Measurements from ENCODE around the gene GAPVD1. TPM values are rescaled to one million over a fixed set of nuclear protein-coding genes. Genes with fewer than 3 reads are reported as not detected.
"Not testable (repeated sequence)": the region's sequence is repeated elsewhere in the genome, so short reads cannot be mapped to it uniquely, and the experiment has no call there.

Gene GAPVD1
- total RNA-seq, 1 experiment from 2014 or later, result 70.3 TPM

DNA sequence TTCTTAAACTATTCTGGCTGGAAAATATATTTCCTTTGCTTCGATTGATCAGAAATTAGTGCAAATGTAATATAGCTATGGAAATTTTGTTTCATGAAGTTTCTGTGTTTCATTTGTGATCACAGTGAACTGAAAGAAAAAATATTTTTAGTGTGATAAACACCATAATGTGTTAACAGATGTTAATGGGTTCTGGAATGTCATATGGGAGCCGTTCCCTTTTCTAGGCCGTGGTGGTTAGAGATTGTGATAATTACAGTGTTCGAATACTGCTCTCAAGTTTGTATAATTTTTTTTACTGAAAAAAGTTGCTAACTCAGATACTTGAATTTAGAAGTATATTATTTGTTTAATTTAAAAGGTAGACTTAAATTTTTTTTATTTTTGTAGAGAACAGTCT lies 19.3 kb downstream of the GAPVD1 start:
- Histone ChIP-seq H3K79me2 (ENCODE audit: low read depth) (peaks cover 84% of the 10 kb centered on the region), H3K9me3 (ENCODE audit: insufficient read depth, low read depth) (no peaks in the 10 kb centered on the region), H3K36me3 (ENCODE audit: low read depth) (no peaks in the 10 kb centered on the region; the same call in 1 of the 2 replicates), H3K9me2 (ENCODE audit: insufficient read depth) (no peaks in the 10 kb centered on the region), H3K4me2 (no peak overlapping the region), H3K27ac (no peak overlapping the region), H3F3A (ENCODE audit: insufficient read depth, low read depth) (peaks cover 27% of the 10 kb centered on the region; the same call in 1 of the 2 replicates), H3K4me3 (no peak overlapping the region), H4K20me1 (ENCODE audit: insufficient read depth) (peaks cover 50% of the 10 kb centered on the region), H3K4me1 (replicated peaks; ENCODE audit: insufficient read depth) (peaks cover 12% of the 10 kb centered on the region), H3K27me3 (ENCODE audit: insufficient read depth, low read depth) (no peaks in the 10 kb centered on the region), H2AFZ (no peak overlapping the region)
- no TSS peak for BruUV-seq (replicated peaks)
- POLR2A ChIA-PET (ENCODE audit: unreplicated experiment), result no interaction called here
- TF ChIP-seq, protein P1, sequence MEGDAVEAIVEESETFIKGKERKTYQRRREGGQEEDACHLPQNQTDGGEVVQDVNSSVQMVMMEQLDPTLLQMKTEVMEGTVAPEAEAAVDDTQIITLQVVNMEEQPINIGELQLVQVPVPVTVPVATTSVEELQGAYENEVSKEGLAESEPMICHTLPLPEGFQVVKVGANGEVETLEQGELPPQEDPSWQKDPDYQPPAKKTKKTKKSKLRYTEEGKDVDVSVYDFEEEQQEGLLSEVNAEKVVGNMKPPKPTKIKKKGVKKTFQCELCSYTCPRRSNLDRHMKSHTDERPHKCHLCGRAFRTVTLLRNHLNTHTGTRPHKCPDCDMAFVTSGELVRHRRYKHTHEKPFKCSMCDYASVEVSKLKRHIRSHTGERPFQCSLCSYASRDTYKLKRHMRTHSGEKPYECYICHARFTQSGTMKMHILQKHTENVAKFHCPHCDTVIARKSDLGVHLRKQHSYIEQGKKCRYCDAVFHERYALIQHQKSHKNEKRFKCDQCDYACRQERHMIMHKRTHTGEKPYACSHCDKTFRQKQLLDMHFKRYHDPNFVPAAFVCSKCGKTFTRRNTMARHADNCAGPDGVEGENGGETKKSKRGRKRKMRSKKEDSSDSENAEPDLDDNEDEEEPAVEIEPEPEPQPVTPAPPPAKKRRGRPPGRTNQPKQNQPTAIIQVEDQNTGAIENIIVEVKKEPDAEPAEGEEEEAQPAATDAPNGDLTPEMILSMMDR (conservative IDR thresholded peaks at IDR 0.05), result no peak
- no peak for TF ChIP-seq EZH2 (IDR thresholded peaks at IDR 0.05; ENCODE audit: low read depth)
- CTCF ChIA-PET, result interaction anchor here (0.7 kb wide), 1 partner anchor 1024 kb away, joined by 3 read pairs; no protein-coding TSS in a partner anchor
- intact Hi-C loops (cut with micrococcal nuclease; ENCODE audit: unreplicated experiment), result no loop called here
- no peak for DNase-seq

DNA sequence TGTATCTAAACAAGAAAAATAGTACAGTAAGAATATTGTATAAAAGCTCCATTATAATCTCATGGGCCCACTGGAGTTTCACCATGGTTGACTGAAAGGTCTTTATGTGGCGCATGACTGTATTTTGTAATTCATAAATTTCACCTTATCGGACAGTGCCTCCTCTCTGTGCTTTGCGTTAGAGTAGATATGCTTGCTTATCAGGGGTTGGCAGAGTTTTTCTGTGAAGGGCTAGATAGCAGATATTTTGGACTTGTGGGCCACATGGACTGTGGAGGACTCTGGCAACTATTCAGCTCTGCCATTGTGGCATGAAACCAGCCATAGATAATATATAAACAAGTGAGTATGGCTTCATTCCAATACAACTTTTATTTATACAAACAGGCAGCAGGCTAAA lies 23.2 kb downstream of the GAPVD1 start:
- BruUV-seq (replicated peaks), result no TSS peak
- ChIA-PET POLR2A (ENCODE audit: unreplicated experiment) (no interaction called here), CTCF (no interaction called here)
- no peak for TF ChIP-seq EZH2 (IDR thresholded peaks at IDR 0.05; ENCODE audit: low read depth)
- TF ChIP-seq, protein P1 (conservative IDR thresholded peaks at IDR 0.05), result no peak
- Histone ChIP-seq H3K9me3 (ENCODE audit: insufficient read depth, low read depth) (no peaks in the 10 kb centered on the region), H3K4me1 (replicated peaks; ENCODE audit: insufficient read depth) (peaks cover 12% of the 10 kb centered on the region), H3K4me3 (no peak overlapping the region), H3K36me3 (ENCODE audit: low read depth) (no peaks in the 10 kb centered on the region; the same call in 1 of the 2 replicates), H3K4me2 (peak overlapping the region; percentile 11; the same call in 1 of the 2 replicates), H3K27me3 (ENCODE audit: insufficient read depth, low read depth) (no peaks in the 10 kb centered on the region), H3K27ac (no peak overlapping the region), H2AFZ (no peak overlapping the region), H3F3A (ENCODE audit: insufficient read depth, low read depth) (peaks cover 27% of the 10 kb centered on the region; the same call in 1 of the 2 replicates), H3K79me2 (ENCODE audit: low read depth) (peaks cover 75% of the 10 kb centered on the region), H4K20me1 (ENCODE audit: insufficient read depth) (peaks cover 40% of the 10 kb centered on the region), H3K9me2 (ENCODE audit: insufficient read depth) (no peaks in the 10 kb centered on the region)
- intact Hi-C loops (cut with micrococcal nuclease; ENCODE audit: unreplicated experiment), result no loop called here
- no peak for DNase-seq

DNA sequence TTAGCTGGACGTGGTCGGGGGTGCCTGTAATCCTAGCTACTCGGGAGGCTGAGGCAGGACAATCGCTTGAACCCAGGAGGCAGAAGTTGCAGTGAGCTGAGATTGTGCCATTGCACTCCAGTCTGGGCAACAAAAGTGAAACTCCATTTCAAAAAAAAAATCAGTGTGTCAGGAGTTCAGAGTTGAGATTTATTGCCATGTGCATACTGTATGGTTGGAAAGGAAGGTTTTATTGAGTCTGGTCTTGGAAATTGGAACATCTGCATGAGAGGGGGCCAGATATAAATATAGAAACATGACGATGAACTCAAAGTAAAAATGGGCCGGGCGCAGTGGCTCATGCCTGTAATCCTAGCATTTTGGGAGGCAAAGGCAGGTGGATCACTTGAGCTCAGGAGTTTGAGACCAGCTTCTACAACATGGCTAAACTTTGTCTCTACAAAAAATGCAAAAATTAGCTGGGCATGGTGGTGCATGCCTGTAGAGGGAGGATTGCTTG lies 25.4 kb downstream of the GAPVD1 start:
- peaks cover 63% of the 10 kb centered on the region for H3K79me2 ChIP-seq (ENCODE audit: low read depth)
- H3K4me3 ChIP-seq; POLR2A ChIA-PET (ENCODE audit: unreplicated experiment); H3K27me3 ChIP-seq (ENCODE audit: insufficient read depth, low read depth); DNase-seq; H2AFZ ChIP-seq; intact Hi-C loops (cut with micrococcal nuclease; ENCODE audit: unreplicated experiment); H3K9me3 ChIP-seq (ENCODE audit: insufficient read depth, low read depth); CTCF ChIA-PET; H3K27ac ChIP-seq; H3K4me2 ChIP-seq; BruUV-seq (replicated peaks); H3K9me2 ChIP-seq (ENCODE audit: insufficient read depth); H3K36me3 ChIP-seq (ENCODE audit: low read depth): not testable (repeated sequence)
- peaks cover 27% of the 10 kb centered on the region; the same call in 1 of the 2 replicates for H3F3A ChIP-seq (ENCODE audit: insufficient read depth, low read depth)
- H3K4me1 ChIP-seq (replicated peaks; ENCODE audit: insufficient read depth), result peaks cover 12% of the 10 kb centered on the region
- peaks cover 35% of the 10 kb centered on the region for H4K20me1 ChIP-seq (ENCODE audit: insufficient read depth)

DNA sequence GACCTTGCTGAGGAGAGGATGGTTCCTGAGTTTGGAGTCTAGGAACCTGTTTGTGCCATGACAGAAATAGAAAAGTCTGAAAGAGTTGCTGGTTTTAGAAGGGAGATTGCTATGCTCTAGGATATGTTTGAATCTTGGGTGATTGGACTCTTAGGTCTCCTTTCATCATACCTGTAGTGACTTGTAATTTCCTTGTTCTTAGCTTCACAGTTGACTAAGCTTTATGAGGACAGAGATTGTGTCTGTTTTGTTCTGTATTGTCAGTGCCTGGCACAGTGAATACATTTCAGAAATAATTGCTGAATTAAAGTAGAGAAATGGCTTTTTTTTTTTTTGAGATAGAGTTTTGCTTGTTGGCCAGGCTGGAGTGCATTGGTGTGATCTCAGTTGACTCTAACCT lies 31.5 kb downstream of the GAPVD1 start:
- ChIA-PET CTCF (no interaction called here), POLR2A (ENCODE audit: unreplicated experiment) (no interaction called here)
- Histone ChIP-seq H3K79me2 (ENCODE audit: low read depth) (peaks cover 38% of the 10 kb centered on the region), H4K20me1 (ENCODE audit: insufficient read depth) (peaks cover 15% of the 10 kb centered on the region), H3K4me2 (0 out of 2 replicates have a peak overlapping the region, but pooled peaks have one; percentile 4), H3K36me3 (ENCODE audit: low read depth) (no peaks in the 10 kb centered on the region), H2AFZ (no peak overlapping the region), H3F3A (ENCODE audit: insufficient read depth, low read depth) (peaks cover 53% of the 10 kb centered on the region), H3K4me3 (no peak overlapping the region), H3K27me3 (ENCODE audit: insufficient read depth, low read depth) (no peaks in the 10 kb centered on the region), H3K9me3 (ENCODE audit: insufficient read depth, low read depth) (no peaks in the 10 kb centered on the region), H3K9me2 (ENCODE audit: insufficient read depth) (no peaks in the 10 kb centered on the region), H3K4me1 (replicated peaks; ENCODE audit: insufficient read depth) (peaks cover 26% of the 10 kb centered on the region), H3K27ac (peak overlapping the region; percentile 52)
- no peak for TF ChIP-seq EZH2 (IDR thresholded peaks at IDR 0.05; ENCODE audit: low read depth)
- TF ChIP-seq, protein P1 (conservative IDR thresholded peaks at IDR 0.05), result no peak
- DNase-seq, result peak in 1 of 2 experiments; percentile 63
- intact Hi-C loops (cut with micrococcal nuclease; ENCODE audit: unreplicated experiment), result no loop called here
- no TSS peak for BruUV-seq (replicated peaks)
